ENCODE data around the gene CAMTA1.
"Not testable (repeated sequence)": the region's sequence is repeated elsewhere in the genome, so short reads cannot be mapped to it uniquely, and the experiment has no call there.

The CAMTA1 gene

DNA sequence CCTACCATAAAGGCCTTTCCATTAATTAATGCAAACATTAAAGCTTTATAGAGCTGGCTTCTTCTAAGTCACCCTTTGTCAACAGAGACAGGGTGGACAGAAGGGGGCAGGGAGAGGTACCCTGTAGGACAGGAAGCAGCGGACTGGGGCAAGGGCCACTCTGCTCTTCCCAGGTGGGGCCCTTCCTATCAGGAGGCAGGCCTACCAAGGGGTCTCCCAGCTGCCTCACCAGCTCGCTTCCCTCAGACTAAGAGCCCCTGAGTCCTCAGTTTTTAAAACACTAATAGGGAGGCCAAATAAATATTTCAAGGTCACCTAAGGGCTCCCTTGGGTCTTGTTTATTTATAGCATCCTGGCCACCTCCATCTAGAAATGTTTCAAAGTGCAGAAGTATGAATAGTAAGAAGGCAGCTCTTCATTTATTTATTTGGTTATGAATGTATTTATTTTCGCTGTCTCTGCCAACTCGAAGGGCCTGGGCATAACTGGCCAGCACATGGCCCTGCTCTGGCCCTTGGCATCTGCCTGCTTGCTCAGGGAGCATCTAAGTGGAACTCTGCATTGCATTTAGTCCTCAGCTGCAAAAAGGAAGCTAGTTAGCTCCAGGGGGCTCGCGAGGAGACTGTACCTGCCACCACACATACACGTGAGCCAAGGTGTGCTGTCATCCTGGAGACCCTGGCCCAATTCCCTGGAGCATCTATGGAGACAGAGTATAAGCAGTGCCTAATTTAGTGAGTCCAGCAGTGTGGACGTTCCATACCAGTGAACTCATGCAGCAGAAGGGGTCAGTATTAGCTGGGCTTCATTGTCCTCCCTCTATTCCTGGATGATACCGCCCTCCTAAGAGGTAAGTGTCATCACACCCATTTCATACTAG is 590.8 kb downstream of the CAMTA1 start:
- DNase-seq (ENCODE audit: low read depth): no peak
- TF ChIP-seq, protein P1, sequence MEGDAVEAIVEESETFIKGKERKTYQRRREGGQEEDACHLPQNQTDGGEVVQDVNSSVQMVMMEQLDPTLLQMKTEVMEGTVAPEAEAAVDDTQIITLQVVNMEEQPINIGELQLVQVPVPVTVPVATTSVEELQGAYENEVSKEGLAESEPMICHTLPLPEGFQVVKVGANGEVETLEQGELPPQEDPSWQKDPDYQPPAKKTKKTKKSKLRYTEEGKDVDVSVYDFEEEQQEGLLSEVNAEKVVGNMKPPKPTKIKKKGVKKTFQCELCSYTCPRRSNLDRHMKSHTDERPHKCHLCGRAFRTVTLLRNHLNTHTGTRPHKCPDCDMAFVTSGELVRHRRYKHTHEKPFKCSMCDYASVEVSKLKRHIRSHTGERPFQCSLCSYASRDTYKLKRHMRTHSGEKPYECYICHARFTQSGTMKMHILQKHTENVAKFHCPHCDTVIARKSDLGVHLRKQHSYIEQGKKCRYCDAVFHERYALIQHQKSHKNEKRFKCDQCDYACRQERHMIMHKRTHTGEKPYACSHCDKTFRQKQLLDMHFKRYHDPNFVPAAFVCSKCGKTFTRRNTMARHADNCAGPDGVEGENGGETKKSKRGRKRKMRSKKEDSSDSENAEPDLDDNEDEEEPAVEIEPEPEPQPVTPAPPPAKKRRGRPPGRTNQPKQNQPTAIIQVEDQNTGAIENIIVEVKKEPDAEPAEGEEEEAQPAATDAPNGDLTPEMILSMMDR (conservative IDR thresholded peaks at IDR 0.05; ENCODE audit: low read depth, low read length): no peak
- H3K4me3 ChIP-seq (ENCODE audit: low read length): no peak overlapping the region

DNA sequence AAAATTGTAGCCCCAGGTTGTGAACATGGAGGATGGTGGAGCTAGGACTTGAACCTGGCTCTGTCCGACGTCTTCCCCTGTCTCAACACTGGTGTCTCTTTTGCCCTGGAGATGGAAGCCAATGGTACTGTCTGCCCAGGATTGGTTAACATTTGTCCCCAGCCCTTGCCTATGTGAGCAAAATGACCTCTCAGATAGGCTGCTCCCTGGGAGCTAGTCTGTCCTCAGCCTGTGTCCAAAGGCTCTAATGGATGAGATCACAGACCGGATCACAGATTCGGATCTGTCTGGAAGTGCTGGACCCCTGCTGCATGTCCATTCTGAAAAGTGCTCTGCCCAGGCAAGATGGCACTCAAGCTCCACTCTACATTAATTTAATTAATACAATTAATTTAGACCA is 591.4 kb downstream of the CAMTA1 start:
- DNase-seq (ENCODE audit: low read depth): no peak
- TF ChIP-seq, protein P1 (conservative IDR thresholded peaks at IDR 0.05; ENCODE audit: low read depth, low read length): no peak
- H3K4me3 ChIP-seq (ENCODE audit: low read length): no peak overlapping the region

DNA sequence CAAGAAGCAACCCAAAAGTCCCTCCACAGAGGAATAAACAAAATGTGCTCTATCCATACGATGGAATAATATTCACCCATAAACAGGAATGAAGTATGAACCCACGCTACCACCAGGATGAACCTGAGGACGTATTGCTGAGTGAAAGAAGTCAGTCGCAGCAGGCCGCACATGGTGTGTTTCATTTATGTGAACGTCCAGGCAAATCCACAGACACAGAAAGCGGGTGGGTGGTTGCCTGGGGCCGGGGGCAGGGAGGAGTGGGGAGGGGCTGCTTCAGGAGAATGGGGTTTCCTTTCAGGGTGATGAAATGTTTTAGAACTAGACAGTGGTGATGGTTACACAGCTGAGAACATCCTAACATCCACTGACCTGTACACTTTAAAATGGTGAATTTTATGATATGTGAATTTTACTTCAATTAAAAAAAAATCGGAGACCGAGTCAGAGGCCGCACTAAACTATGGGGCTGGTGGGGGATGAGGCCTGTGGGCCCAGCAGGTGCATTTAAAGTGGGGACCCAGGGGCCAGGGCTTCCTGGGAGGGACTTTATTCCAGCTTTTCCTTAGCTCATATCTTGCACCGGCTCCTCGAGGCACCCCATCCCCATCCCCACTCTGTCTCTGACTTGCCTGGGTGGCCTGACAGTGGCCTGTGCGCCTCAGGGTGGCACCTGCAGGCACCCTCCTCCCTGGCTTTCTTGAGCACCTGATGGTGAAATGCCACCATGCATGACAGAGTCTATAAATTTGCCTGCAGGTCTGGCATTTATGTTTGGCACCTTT is 593.3 kb downstream of the CAMTA1 start:
- TF ChIP-seq, protein P1 (conservative IDR thresholded peaks at IDR 0.05; ENCODE audit: low read depth, low read length): no peak
- DNase-seq (ENCODE audit: low read depth): no peak

DNA sequence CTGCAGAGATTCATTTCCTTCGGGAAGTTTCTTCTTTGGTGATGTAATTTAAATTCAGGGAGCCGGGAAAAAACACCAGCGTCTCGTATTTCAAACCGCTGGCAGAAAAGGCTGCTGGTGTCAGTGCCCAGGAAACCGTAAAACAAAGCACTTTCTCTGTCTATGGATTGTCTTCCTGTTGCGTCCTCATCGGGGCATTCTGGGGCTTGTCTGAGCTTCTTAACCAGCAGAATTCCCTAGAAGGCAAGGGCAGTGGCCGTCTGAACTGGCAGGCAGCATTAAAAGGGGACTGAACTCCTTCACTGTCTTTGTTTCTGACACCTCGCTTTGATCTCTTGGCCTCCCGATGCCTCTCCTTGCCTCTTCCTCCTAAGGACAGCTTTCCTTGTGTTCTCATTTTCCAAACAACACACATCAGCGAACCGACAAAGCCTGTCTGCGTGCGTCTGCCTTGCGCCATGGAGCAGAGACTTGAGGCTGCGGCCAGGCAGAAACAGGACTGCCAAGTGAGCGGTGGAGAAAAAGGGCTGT is 594.3 kb downstream of the CAMTA1 start:
- DNase-seq (ENCODE audit: low read depth): no peak
- TF ChIP-seq, protein P1 (conservative IDR thresholded peaks at IDR 0.05; ENCODE audit: low read depth, low read length): no peak
- no peak overlapping the region for H3K4me3 ChIP-seq (ENCODE audit: low read length)

More for the DNA sequence above, 593.3 kb downstream of the CAMTA1 start:
- no peak overlapping the region for H3K4me3 ChIP-seq (ENCODE audit: low read length)

DNA sequence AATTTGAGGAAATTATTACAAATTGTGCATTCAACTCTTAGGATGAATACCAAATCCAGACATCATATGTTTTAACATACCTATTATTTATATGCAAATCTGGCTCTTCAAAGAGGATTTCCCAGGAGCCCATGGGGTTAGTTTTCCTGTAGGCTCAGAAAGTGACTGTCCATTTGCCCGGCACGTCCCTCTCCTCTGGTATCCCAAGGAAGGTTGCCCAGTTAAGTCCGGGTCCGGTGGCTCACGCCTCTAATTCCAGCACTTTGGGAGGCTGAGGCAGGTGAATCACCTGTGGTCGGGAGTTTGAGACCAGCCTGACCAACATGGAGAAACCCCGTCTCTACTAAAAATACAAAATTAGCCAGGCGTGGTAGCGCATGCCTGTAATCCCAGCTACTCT is 594.8 kb downstream of the CAMTA1 start:
- H3K4me3 ChIP-seq (ENCODE audit: low read length); DNase-seq (ENCODE audit: low read depth): not testable (repeated sequence)

DNA sequence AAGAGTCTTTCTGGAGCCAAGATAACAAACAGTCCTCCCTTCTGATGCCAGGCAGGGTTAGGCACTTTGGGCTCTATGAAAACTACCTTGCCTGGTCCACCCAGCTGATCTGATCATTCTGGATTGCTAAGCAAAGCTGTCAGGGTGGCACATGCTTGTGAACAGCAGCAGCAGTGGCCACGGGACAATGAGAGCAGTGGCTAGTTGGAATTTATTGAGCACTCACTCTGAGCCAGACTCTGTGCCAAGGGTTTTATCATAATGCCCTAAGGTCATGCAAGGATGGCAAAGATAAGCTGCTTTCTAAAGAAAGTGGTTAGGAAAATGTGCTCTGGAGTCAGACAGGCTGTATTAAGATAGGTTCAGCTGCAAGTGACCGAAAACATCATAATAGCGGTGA is 595.5 kb downstream of the CAMTA1 start:
- H3K4me3 ChIP-seq (ENCODE audit: low read length): no peak overlapping the region
- DNase-seq (ENCODE audit: low read depth): peak; percentile 34
- TF ChIP-seq, protein P1 (conservative IDR thresholded peaks at IDR 0.05; ENCODE audit: low read depth, low read length): no peak

DNA sequence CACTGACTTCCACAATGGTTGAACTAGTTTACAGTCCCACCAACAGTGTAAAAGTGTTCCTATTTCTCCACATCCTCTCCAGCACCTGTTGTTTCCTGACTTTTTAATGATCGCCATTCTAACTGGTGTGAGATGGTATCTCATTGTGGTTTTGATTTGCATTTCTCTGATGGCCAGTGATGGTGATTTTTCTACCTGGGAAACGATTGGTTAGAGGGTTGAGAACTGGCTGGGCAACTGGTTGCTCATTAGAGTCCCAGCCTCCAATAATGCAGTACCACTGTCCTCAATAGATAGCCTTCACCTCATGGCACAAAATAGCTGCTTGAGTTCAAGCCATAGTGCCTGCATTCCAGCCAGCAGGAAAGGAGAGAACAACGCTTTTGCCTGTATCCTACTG is 596.5 kb downstream of the CAMTA1 start:
- H3K4me3 ChIP-seq (ENCODE audit: low read length); DNase-seq (ENCODE audit: low read depth): not testable (repeated sequence)

Data from retinal pigment epithelial cell (primary cell).